GM12878 (cell line): Measurements from ENCODE around the gene TNIP1. TPM values are rescaled to one million over a fixed set of nuclear protein-coding genes. Genes with fewer than 3 reads are reported as not detected.

Source experiments
- ATAC-seq: fragments of 200-7000 bp; cut with Tn5 transposase; 3 replicates; pipeline ENCODE4 v1.9.1; 2020; ENCODE audit warnings: mild to moderate bottlenecking, moderate library complexity
- BruUV-seq: library from RNA; stranded (reverse); fragments of 400-500 nt; replicated peaks from 2 replicates; lab custom pipeline; 2021; lab: Mats Ljungman, UMichigan
- CTCF ChIA-PET: fragments of 300-600 bp; sonication (Branson Sonifier 250); formaldehyde crosslinking; extraction: SDS; loops from one replicate; lab custom pipeline; 2021; ENCODE audit warnings: inconsistent platforms; lab: Yijun Ruan, JAX
- POLR2A ChIA-PET: fragments of 350-600 bp; formaldehyde crosslinking; extraction: SDS; loops from one replicate; lab custom pipeline; 2021; ENCODE audit warnings: inconsistent platforms; lab: Charles Lee
- RAD21 ChIA-PET: fragments of 300-600 bp; sonication (Branson Sonifier 250); formaldehyde crosslinking; loops from one replicate; lab custom pipeline; 2023; ENCODE audit warnings: antibody characterized with exemption; ENCODE audit not compliant: unreplicated experiment; lab: Charles Lee
- SMC1A ChIA-PET: fragments of 300-600 bp; sonication (Branson Sonifier 250); formaldehyde crosslinking; loops from one replicate; lab custom pipeline; 2023; ENCODE audit not compliant: unreplicated experiment, uncharacterized antibody; lab: Charles Lee
- DNase-seq: peaks from one replicate; pipeline ENCODE4 v3.0.0-alpha.2; 2011; ENCODE audit warnings: low read depth, low spot score
- FAIRE-seq: peaks from 3 replicates; lab custom pipeline; 2011; peaks lifted over from hg19 to GRCh38; lab: Jason Lieb, UNC
- H2AFZ ChIP-seq: 2 replicates; pipeline ENCODE4 v1.6.0; 2011; ENCODE audit warnings: low read depth, low read length, control low read depth; ENCODE audit not compliant: control insufficient read depth
- H3K27ac ChIP-seq: 2 replicates; pipeline ENCODE4 v1.5.1; 2011; ENCODE audit warnings: control low read depth; ENCODE audit not compliant: control insufficient read depth, insufficient read depth
- H3K27me3 ChIP-seq, 2 experiments: replicated peaks in 1 of 2; 2 replicates each; pipeline versions ENCODE4 v1.6.0 to v1.6.1; 2011; ENCODE audit warnings: low read length in 1 of 2; ENCODE audit not compliant: control insufficient read depth in 2 of 2, insufficient read depth in 2 of 2
- H3K36me3 ChIP-seq, 2 experiments: 2 replicates each; pipeline ENCODE4 v1.5.1; 2011; ENCODE audit warnings: low read length in 1 of 2; ENCODE audit not compliant: control insufficient read depth in 2 of 2, insufficient read depth in 2 of 2
- H3K4me1 ChIP-seq: 2 replicates; pipeline ENCODE4 v1.6.1; 2011; ENCODE audit warnings: mild to moderate bottlenecking, low read length, moderate library complexity, mixed read lengths; ENCODE audit not compliant: control insufficient read depth, insufficient read depth
- H3K4me2 ChIP-seq: 2 replicates; pipeline ENCODE4 v1.6.0; 2011; ENCODE audit warnings: control low read depth; ENCODE audit not compliant: control insufficient read depth, insufficient read depth
- H3K4me3 ChIP-seq: fragments of 200-600 bp; sonication (generic); 2 replicates; pipeline ENCODE4 v1.5.1; 2016
- H3K79me2 ChIP-seq: 2 replicates; pipeline ENCODE4 v1.6.0; 2011; ENCODE audit warnings: low read length; ENCODE audit not compliant: control insufficient read depth, insufficient read depth
- H3K9ac ChIP-seq: 2 replicates; pipeline ENCODE4 v1.8.0; 2011; ENCODE audit warnings: low read length, control low read depth, mixed read lengths; ENCODE audit not compliant: control insufficient read depth, insufficient read depth
- H3K9me3 ChIP-seq: replicated peaks from 3 replicates; pipeline ENCODE4 v1.5.1; 2011; ENCODE audit warnings: mild to moderate bottlenecking, low read length; ENCODE audit not compliant: control insufficient read depth, insufficient read depth
- H4K20me1 ChIP-seq: 2 replicates; pipeline ENCODE4 v1.6.0; 2011; ENCODE audit not compliant: control insufficient read depth, insufficient read depth
- SMAD1 ChIP-seq: fragments of 450-650 bp; IDR thresholded peaks from 2 replicates; pipeline ENCODE4 v1.6.1; 2018; ENCODE audit warnings: mild to moderate bottlenecking, low read depth; ENCODE audit not compliant: partially characterized antibody
- ZNF24 ChIP-seq: fragments of 450-650 bp; IDR thresholded peaks from 2 replicates; pipeline ENCODE4 v1.6.1; 2017; ENCODE audit warnings: antibody characterized with exemption, mild to moderate bottlenecking
- WGBS: methylation state at CpG from one replicate; pipeline ENCODE4 v1.1.6; 2016; ENCODE audit warnings: low lambda C conversion rate; ENCODE audit not compliant: insufficient replicate concordance, insufficient coverage; ENCODE audit errors: missing lambda C conversion rate; 5-methylcytosine and 5-hydroxymethylcytosine counted together
- in situ Hi-C: fragments of 300-500 bp; cut with MboI; formaldehyde crosslinking; loops from 9 replicates; pipeline ENCODE4 v1.14.3; 2018; ENCODE audit warnings: mixed read lengths
- intact Hi-C: fragments of 100-400 bp; cut with micrococcal nuclease; formaldehyde crosslinking; loops from one replicate; pipeline ENCODE4 v1.14.2; 2022; ENCODE audit not compliant: unreplicated experiment
- polyA plus RNA-seq, 11 experiments: library from polyadenylated mRNA; depleted of rRNA in 4 of 11; unstranded in 6 of 11; stranded (reverse) in 5 of 11; fragments of >200 nt; fragmentation: Nextera tagmentation in 4 of 11; fragmentation: Illumina TruSeq in 1 of 11; extraction: Ambion mirVana in 4 of 11; extraction: Trizol in 1 of 11; gene quantifications; 1 replicate in 1 of 11; 2 replicates in 10 of 11; pipeline versions ENCODE4 v1.2.1 to v1.2.3, GENCODE V29; 2011 to 2016; ENCODE audit warnings: inconsistent platforms in 2 of 11, missing spikeins in 2 of 11, low read depth in 1 of 11
- total RNA-seq, 4 experiments: library from RNA; depleted of rRNA in 3 of 4; stranded (reverse); fragments of >200 nt in 3 of 4; fragmentation: Illumina TruSeq in 1 of 4; extraction: Trizol in 1 of 4; gene quantifications; 2 replicates each; pipeline versions ENCODE4 v1.2.1 to v1.2.3, GENCODE V29; 2013 to 2021
- TF ChIP-seq, protein P1 (sequence below): IDR thresholded peaks from 2 replicates; pipeline ENCODE4 v1.6.1; 2012; ENCODE audit warnings: low read length, inconsistent platforms
- TF ChIP-seq, protein P2 (sequence below): fragments of 450-650 bp; IDR thresholded peaks from 2 replicates; pipeline ENCODE4 v1.6.1; 2014; ENCODE audit warnings: mild to moderate bottlenecking

Gene TNIP1
- total and polyA plus RNA-seq, 10 of the 15 experiments (the other 5 are each of a cell fraction or from before 2014, with no cell fraction given) = 4.4 to 279 (median 150) TPM

DNA sequence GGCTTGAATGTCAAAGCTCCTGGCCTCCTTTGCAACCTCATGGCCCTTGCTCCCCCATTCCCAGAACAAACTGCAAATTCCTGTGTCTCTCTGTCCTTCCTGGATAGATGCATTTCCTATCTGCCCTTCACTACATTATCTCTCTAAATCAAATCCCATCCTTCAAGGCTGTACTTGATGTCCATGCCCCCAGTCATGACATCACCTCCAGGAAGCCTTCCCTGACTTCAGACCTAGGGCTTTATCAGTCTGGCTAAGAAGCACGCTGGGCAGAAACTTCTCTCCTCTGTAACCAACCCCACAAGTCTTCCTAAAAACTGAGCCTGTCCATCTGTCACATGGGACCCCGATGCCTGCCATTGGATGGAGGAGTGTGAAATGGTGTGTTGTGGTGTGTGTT, 25.7 kb upstream of the TNIP1 start:
- H3K9ac ChIP-seq = no peak overlapping the region
- no peak for FAIRE-seq
- CTCF ChIA-PET = interaction anchor here (1.0 to 23.4 kb wide), 4 partner anchors 9 to 53 kb away, joined by 3 to 691 read pairs (median 6); no protein-coding TSS in a partner anchor
- BruUV-seq = no TSS peak
- peaks cover 3% of the 10 kb centered on the region; the same call in 1 of the 2 replicates for H3K79me2 ChIP-seq
- no peaks in the 10 kb centered on the region for H4K20me1 ChIP-seq
- RAD21 ChIA-PET = interaction anchor here (0.8 to 1.1 kb wide), 3 partner anchors 9 to 55 kb away, joined by 3 to 4 read pairs (median 3); no protein-coding TSS in a partner anchor
- H3K27ac ChIP-seq = no peak overlapping the region
- in situ Hi-C loops = no loop called here
- no peaks in the 10 kb centered on the region for H3K27me3 ChIP-seq
- peaks cover 18% of the 10 kb centered on the region for H3K4me1 ChIP-seq
- H2AFZ ChIP-seq = no peak overlapping the region
- intact Hi-C loops = no loop called here
- TF ChIP-seq, protein P1, sequence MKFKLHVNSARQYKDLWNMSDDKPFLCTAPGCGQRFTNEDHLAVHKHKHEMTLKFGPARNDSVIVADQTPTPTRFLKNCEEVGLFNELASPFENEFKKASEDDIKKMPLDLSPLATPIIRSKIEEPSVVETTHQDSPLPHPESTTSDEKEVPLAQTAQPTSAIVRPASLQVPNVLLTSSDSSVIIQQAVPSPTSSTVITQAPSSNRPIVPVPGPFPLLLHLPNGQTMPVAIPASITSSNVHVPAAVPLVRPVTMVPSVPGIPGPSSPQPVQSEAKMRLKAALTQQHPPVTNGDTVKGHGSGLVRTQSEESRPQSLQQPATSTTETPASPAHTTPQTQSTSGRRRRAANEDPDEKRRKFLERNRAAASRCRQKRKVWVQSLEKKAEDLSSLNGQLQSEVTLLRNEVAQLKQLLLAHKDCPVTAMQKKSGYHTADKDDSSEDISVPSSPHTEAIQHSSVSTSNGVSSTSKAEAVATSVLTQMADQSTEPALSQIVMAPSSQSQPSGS = 0 out of 2 replicates have a peak, but pooled peaks have one; percentile 22
- TF ChIP-seq, protein P2, sequence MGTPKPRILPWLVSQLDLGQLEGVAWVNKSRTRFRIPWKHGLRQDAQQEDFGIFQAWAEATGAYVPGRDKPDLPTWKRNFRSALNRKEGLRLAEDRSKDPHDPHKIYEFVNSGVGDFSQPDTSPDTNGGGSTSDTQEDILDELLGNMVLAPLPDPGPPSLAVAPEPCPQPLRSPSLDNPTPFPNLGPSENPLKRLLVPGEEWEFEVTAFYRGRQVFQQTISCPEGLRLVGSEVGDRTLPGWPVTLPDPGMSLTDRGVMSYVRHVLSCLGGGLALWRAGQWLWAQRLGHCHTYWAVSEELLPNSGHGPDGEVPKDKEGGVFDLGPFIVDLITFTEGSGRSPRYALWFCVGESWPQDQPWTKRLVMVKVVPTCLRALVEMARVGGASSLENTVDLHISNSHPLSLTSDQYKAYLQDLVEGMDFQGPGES = no peak
- TF ChIP-seq SMAD1 = no peak
- TF ChIP-seq ZNF24 = no peak
- no peak for ATAC-seq
- 98% methylated on average over 2 of the region's 2 CpGs for WGBS
- no peak overlapping the region for H3K4me3 ChIP-seq
- POLR2A ChIA-PET = no interaction called here
- no peak for DNase-seq
- H3K9me3 ChIP-seq = no peaks in the 10 kb centered on the region
- peaks cover 48 to 53% of the 10 kb centered on the region in 2 experiments for H3K36me3 ChIP-seq
- no peak overlapping the region for H3K4me2 ChIP-seq
- SMC1A ChIA-PET = interaction anchor here (2.5 kb wide), 1 partner anchor 9 kb away, joined by 13 read pairs; no protein-coding TSS in a partner anchor
